Measurements from ENCODE around the gene CLSTN2. TPM values are rescaled to one million over a fixed set of nuclear protein-coding genes. Genes with fewer than 3 reads are reported as not detected.

Gene CLSTN2
- total and polyA plus RNA-seq, 2 of the 13 experiments (the other 11 are each of a cell fraction or from before 2014, with no cell fraction given): not detected

DNA sequence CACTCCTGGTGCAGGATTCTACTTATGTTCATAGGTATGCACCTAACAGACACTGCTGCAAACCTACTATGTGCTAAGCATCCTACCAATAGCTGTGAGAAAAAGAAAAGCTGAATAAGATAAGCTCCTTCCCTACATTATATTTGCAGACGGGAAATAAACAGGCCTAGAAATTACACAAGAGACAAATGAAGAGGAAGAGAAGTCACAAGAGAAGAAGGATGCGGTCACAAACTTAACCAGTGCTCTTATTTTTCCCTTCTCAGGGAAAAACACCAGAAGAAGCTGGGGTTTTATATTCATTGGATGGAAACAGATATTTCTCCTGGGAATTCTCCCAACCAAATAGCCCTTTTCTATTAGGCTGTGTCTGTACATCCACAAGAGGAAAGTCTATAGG, 633.1 kb downstream of the CLSTN2 start:
- Histone ChIP-seq H3K9ac (ENCODE audit: insufficient read depth, low read depth, low read length) (no peak overlapping the region), H3K27ac (ENCODE audit: extremely low read length, insufficient read depth, low read length) (no peak overlapping the region), H3K79me2 (ENCODE audit: insufficient read depth, low read length) (no peaks in the 10 kb centered on the region), H3K9me3 (ENCODE audit: low read length) (no peaks in the 10 kb centered on the region), H3K4me2 (ENCODE audit: low read depth, low read length) (no peak overlapping the region), H3K27me3 (ENCODE audit: control insufficient read depth in 1 of 2, insufficient read depth in 2 of 2, low read length in 2 of 2) (no peaks in the 10 kb centered on the region), H3K4me3 (replicated peaks in 1 of 3; ENCODE audit: insufficient read depth in 1 of 3, low read depth in 2 of 3, low read length in 3 of 3) (no peak overlapping the region), H4K20me1 (ENCODE audit: insufficient read depth, low read length) (no peaks in the 10 kb centered on the region), H2AFZ (ENCODE audit: low read length) (no peak overlapping the region), H3K4me1 (ENCODE audit: insufficient read depth, low read length) (no peaks in the 10 kb centered on the region), H3K36me3 (replicated peaks in 1 of 2; ENCODE audit: control insufficient read depth in 1 of 2, insufficient read depth in 2 of 2, low read length in 2 of 2) (no peaks in the 10 kb centered on the region)
- ChIA-PET CTCF (ENCODE audit: low intra/inter-chr PET ratio, low total read pairs) (no interaction called here), POLR2A (no interaction called here)
- in situ Hi-C loops (cut with HindIII; ENCODE audit: extremely low pct_ligation_motif_present, low pct_unique_long_range_greater_than_20kb) (loop anchor here (25.0 kb wide), 2 partner anchors 169 to 294 kb away; no protein-coding TSS in a partner anchor), intact Hi-C loops (cut with micrococcal nuclease; ENCODE audit: unreplicated experiment) (no loop called here)
- FAIRE-seq (no peak), DNase-seq (ENCODE audit: low spot score) (no peak), ATAC-seq (no peak)
- BruUV-seq (replicated peaks): no TSS peak
- TF ChIP-seq EP300 (IDR thresholded peaks at IDR 0.05; ENCODE audit: low read depth in 2 of 2, low read length in 2 of 2) (no peak), EP300 (CRISPR knock-in tag; IDR thresholded peaks at IDR 0.05; ENCODE audit: borderline replicate concordance) (no peak), NFE2 (CRISPR knock-in tag; IDR thresholded peaks at IDR 0.05) (no peak), REXO4 (CRISPR knock-in tag; IDR thresholded peaks at IDR 0.05; ENCODE audit: borderline replicate concordance) (no peak), ZNF44 (CRISPR knock-in tag; IDR thresholded peaks at IDR 0.05) (no peak), ZNF234 (CRISPR knock-in tag; conservative IDR thresholded peaks at IDR 0.05) (no peak), PAF1 (CRISPR knock-in tag; IDR thresholded peaks at IDR 0.05) (no peak), KDM5A (IDR thresholded peaks at IDR 0.05; ENCODE audit: borderline replicate concordance, low read length) (no peak), TBX3 (IDR thresholded peaks at IDR 0.05; ENCODE audit: borderline replicate concordance) (no peak), NFRKB (IDR thresholded peaks at IDR 0.05) (no peak)
- TF ChIP-seq, protein P1, sequence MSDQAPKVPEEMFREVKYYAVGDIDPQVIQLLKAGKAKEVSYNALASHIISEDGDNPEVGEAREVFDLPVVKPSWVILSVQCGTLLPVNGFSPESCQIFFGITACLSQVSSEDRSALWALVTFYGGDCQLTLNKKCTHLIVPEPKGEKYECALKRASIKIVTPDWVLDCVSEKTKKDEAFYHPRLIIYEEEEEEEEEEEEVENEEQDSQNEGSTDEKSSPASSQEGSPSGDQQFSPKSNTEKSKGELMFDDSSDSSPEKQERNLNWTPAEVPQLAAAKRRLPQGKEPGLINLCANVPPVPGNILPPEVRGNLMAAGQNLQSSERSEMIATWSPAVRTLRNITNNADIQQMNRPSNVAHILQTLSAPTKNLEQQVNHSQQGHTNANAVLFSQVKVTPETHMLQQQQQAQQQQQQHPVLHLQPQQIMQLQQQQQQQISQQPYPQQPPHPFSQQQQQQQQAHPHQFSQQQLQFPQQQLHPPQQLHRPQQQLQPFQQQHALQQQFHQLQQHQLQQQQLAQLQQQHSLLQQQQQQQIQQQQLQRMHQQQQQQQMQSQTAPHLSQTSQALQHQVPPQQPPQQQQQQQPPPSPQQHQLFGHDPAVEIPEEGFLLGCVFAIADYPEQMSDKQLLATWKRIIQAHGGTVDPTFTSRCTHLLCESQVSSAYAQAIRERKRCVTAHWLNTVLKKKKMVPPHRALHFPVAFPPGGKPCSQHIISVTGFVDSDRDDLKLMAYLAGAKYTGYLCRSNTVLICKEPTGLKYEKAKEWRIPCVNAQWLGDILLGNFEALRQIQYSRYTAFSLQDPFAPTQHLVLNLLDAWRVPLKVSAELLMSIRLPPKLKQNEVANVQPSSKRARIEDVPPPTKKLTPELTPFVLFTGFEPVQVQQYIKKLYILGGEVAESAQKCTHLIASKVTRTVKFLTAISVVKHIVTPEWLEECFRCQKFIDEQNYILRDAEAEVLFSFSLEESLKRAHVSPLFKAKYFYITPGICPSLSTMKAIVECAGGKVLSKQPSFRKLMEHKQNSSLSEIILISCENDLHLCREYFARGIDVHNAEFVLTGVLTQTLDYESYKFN (CRISPR knock-in tag; conservative IDR thresholded peaks at IDR 0.05): no peak
- TF ChIP-seq, protein P2, sequence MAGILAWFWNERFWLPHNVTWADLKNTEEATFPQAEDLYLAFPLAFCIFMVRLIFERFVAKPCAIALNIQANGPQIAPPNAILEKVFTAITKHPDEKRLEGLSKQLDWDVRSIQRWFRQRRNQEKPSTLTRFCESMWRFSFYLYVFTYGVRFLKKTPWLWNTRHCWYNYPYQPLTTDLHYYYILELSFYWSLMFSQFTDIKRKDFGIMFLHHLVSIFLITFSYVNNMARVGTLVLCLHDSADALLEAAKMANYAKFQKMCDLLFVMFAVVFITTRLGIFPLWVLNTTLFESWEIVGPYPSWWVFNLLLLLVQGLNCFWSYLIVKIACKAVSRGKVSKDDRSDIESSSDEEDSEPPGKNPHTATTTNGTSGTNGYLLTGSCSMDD (CRISPR knock-in tag; IDR thresholded peaks at IDR 0.05): no peak
- 67% methylated on average over 2 of the region's 2 CpGs for WGBS (ENCODE audit: low lambda C conversion rate)
